HCT116 (cell line): ENCODE results near the gene GJD3. TPM values are rescaled to one million over a fixed set of nuclear protein-coding genes. Genes with fewer than 3 reads are reported as not detected.

Experiments
- ATAC-seq: fragments of 200-7000 bp; cut with Tn5 transposase; 2 replicates; pipeline ENCODE4 v1.9.1; 2020; ENCODE audit warnings: mild to moderate bottlenecking, moderate library complexity
- BruUV-seq: library from RNA; stranded (reverse); fragments of 400-500 nt; replicated peaks from 2 replicates; lab custom pipeline; 2021; lab: Mats Ljungman, UMichigan
- CTCF ChIA-PET: fragments of 300-600 bp; sonication (Branson Sonifier 250); formaldehyde crosslinking; loops from one replicate; lab custom pipeline; 2021; ENCODE audit warnings: antibody characterized with exemption; lab: Charles Lee
- POLR2A ChIA-PET: fragments of 300-600, 350-600 bp; sonication (Branson Sonifier 250); formaldehyde crosslinking; loops from one replicate; lab custom pipeline; 2021; ENCODE audit warnings: antibody characterized with exemption; lab: Charles Lee
- RAD21 ChIA-PET, 2 experiments: fragments of 300-600 bp; sonication (Branson Sonifier 250); formaldehyde crosslinking; loops; one replicate each; lab custom pipeline; 2023; ENCODE audit warnings: low total read pairs in 2 of 2; ENCODE audit not compliant: uncharacterized antibody in 2 of 2, unreplicated experiment in 2 of 2, low non-redundant PET in 1 of 2; lab: Charles Lee
- DNase-seq: peaks from one replicate; pipeline ENCODE4 v3.0.0-alpha.2; 2010; ENCODE audit warnings: low read depth, low spot score
- H2AFZ ChIP-seq: fragments of 200-600 bp; shearing (Covaris generic), sonication (generic); 2 replicates; pipeline ENCODE4 v1.6.1; 2017; ENCODE audit warnings: low read depth, mixed run types, mixed read lengths, antibody characterized with exemption, low read length; ENCODE audit not compliant: poor library complexity, severe bottlenecking
- H3K27ac ChIP-seq: 2 replicates; pipeline ENCODE4 v1.5.1; 2012; ENCODE audit warnings: low read depth, low read length
- H3K27me3 ChIP-seq: fragments of 200-600 bp; sonication (generic); 2 replicates; pipeline ENCODE4 v1.6.1; 2016; ENCODE audit warnings: mixed run types, low read length, mixed read lengths; ENCODE audit not compliant: insufficient read depth
- H3K36me3 ChIP-seq, 2 experiments: fragments of 200-500 bp in 1 of 2; fragments of 200-600 bp in 1 of 2; sonication (Bioruptor generic) in 1 of 2; sonication (generic) in 1 of 2; 2 replicates each; pipeline versions ENCODE4 v1.5.1 to v1.6.1; 2014 to 2016; ENCODE audit warnings: low read length in 2 of 2, inconsistent platforms in 1 of 2, mixed read lengths in 1 of 2, mixed run types in 1 of 2; ENCODE audit not compliant: insufficient read depth in 2 of 2, control insufficient read depth in 1 of 2
- H3K4me1 ChIP-seq, 2 experiments: fragments of 200-600 bp in 1 of 2; sonication (generic) in 1 of 2; 2 replicates each; pipeline versions ENCODE4 v1.5.1 to v1.6.1; 2012 to 2017; ENCODE audit warnings: low read length in 2 of 2, inconsistent platforms in 1 of 2, mild to moderate bottlenecking in 1 of 2, mixed read lengths in 1 of 2, mixed run types in 1 of 2, moderate library complexity in 1 of 2; ENCODE audit not compliant: insufficient read depth in 2 of 2, control insufficient read depth in 1 of 2
- H3K4me2 ChIP-seq: fragments of 200-600 bp; sonication (generic); 2 replicates; pipeline ENCODE4 v1.6.1; 2017; ENCODE audit warnings: mixed run types, low read length, mixed read lengths
- H3K4me3 ChIP-seq, 2 experiments: fragments of 200-600 bp in 1 of 2; sonication (generic) in 1 of 2; replicated peaks in 1 of 2; 2 replicates each; pipeline ENCODE4 v1.5.1; 2011 to 2016; ENCODE audit warnings: low read length in 2 of 2, control low read depth in 1 of 2, low read depth in 1 of 2, mild to moderate bottlenecking in 1 of 2, mixed read lengths in 1 of 2, mixed run types in 1 of 2
- H3K79me2 ChIP-seq: fragments of 200-600 bp; sonication (generic); 2 replicates; pipeline ENCODE4 v1.6.1; 2017; ENCODE audit warnings: mild to moderate bottlenecking, mixed run types, low read length, moderate library complexity, mixed read lengths; ENCODE audit not compliant: insufficient read depth
- H3K9ac ChIP-seq: fragments of 200-600 bp; sonication (generic); 2 replicates; pipeline ENCODE4 v1.6.1; 2016; ENCODE audit warnings: low read length, mixed read lengths
- H3K9me2 ChIP-seq: fragments of 200-600 bp; sonication (generic), shearing (Covaris generic); 2 replicates; pipeline ENCODE4 v1.6.1; 2017; ENCODE audit warnings: mixed run types, mild to moderate bottlenecking, moderate library complexity; ENCODE audit not compliant: insufficient read depth
- H3K9me3 ChIP-seq, 2 experiments: fragments of 200-500 bp in 1 of 2; fragments of 200-600 bp in 1 of 2; sonication (Bioruptor generic) in 1 of 2; sonication (generic) in 1 of 2; 2 replicates each; pipeline ENCODE4 v1.6.1; 2014 to 2017; ENCODE audit warnings: low read length in 2 of 2, mixed read lengths in 2 of 2, inconsistent platforms in 1 of 2, low read depth in 1 of 2, mild to moderate bottlenecking in 1 of 2, mixed run types in 1 of 2, moderate library complexity in 1 of 2; ENCODE audit not compliant: control insufficient read depth in 1 of 2, insufficient read depth in 1 of 2
- H4K20me1 ChIP-seq: fragments of 200-600 bp; sonication (generic), shearing (Covaris generic); 2 replicates; pipeline ENCODE4 v1.6.1; 2017; ENCODE audit warnings: mixed run types, mild to moderate bottlenecking, moderate library complexity; ENCODE audit not compliant: insufficient read depth
- CBX3 ChIP-seq: IDR thresholded peaks from 2 replicates; pipeline ENCODE4 v1.6.1; 2012; ENCODE audit warnings: low read depth
- ELF1 ChIP-seq: IDR thresholded peaks from 2 replicates; pipeline ENCODE4 v1.6.1; 2012; ENCODE audit warnings: low read depth, borderline replicate concordance
- EZH2phosphoT487 ChIP-seq: fragments of 200-600 bp; IDR thresholded peaks from 2 replicates; pipeline ENCODE4 v1.6.1; 2018; ENCODE audit warnings: antibody characterized with exemption, borderline replicate concordance
- FOSL1 ChIP-seq: IDR thresholded peaks from 2 replicates; pipeline ENCODE4 v1.6.1; 2012; ENCODE audit warnings: low read depth
- JUND ChIP-seq: IDR thresholded peaks from 2 replicates; pipeline ENCODE4 v1.6.1; 2012
- POLR2A ChIP-seq: IDR thresholded peaks from 2 replicates; pipeline ENCODE4 v1.7.0; 2011; ENCODE audit warnings: borderline replicate concordance; ENCODE audit not compliant: insufficient read depth, insufficient read length; ENCODE audit errors: extremely low read depth
- POLR2AphosphoS5 ChIP-seq: IDR thresholded peaks from 2 replicates; pipeline ENCODE4 v1.6.1; 2011; ENCODE audit warnings: mild to moderate bottlenecking, low read depth, low read length, moderate library complexity
- RAD21 ChIP-seq: IDR thresholded peaks from 2 replicates; pipeline ENCODE4 v1.6.1; 2012; ENCODE audit warnings: low read depth, mild to moderate bottlenecking
- SIN3A ChIP-seq: IDR thresholded peaks from 2 replicates; pipeline ENCODE4 v1.6.1; 2012; ENCODE audit warnings: low read depth
- SP1 ChIP-seq: IDR thresholded peaks from 2 replicates; pipeline ENCODE4 v1.6.1; 2012; ENCODE audit warnings: low read depth
- SRF ChIP-seq: IDR thresholded peaks from 2 replicates; pipeline ENCODE4 v1.6.1; 2012; ENCODE audit warnings: low read depth
- TCF7L2 ChIP-seq: IDR thresholded peaks from 2 replicates; pipeline ENCODE4 v1.7.0; 2011; ENCODE audit warnings: borderline replicate concordance, inconsistent platforms; ENCODE audit not compliant: insufficient read depth, insufficient read length; ENCODE audit errors: extremely low read depth
- YY1 ChIP-seq: IDR thresholded peaks from 2 replicates; pipeline ENCODE4 v1.6.1; 2011; ENCODE audit warnings: low read length, low read depth, moderate library complexity, mild to moderate bottlenecking; ENCODE audit not compliant: insufficient replicate concordance; ENCODE audit errors: extremely low read depth
- ZFX ChIP-seq: fragments of 450-650 bp; IDR thresholded peaks from 2 replicates; pipeline ENCODE4 v1.6.1; 2017
- ZNF274 ChIP-seq: fragments of 200-500 bp; sonication (Bioruptor generic); IDR thresholded peaks from 2 replicates; pipeline ENCODE4 v1.6.1; 2014; ENCODE audit warnings: mild to moderate bottlenecking, low read depth, low read length, inconsistent platforms
- intact Hi-C: fragments of 100-400 bp; cut with micrococcal nuclease; formaldehyde crosslinking; loops from 2 replicates; pipeline ENCODE4 v1.10.0; 2022
- total RNA-seq: library from RNA; stranded (reverse); gene quantifications from one replicate; pipeline ENCODE4 v1.2.1, GENCODE V29; 2021; ENCODE audit not compliant: unreplicated experiment
- TF ChIP-seq, protein P1 (sequence below): IDR thresholded peaks from 2 replicates; pipeline ENCODE4 v1.6.1; 2012; ENCODE audit warnings: low read depth
- TF ChIP-seq, protein P2 (sequence below), 3 experiments: fragments of 200-600 bp in 1 of 3; sonication (generic) in 1 of 3; IDR thresholded peaks in 2 of 3; conservative IDR thresholded peaks in 1 of 3; 2 replicates each; pipeline ENCODE4 v1.5.1; 2012 to 2017; ENCODE audit warnings: low read depth in 2 of 3, low read length in 2 of 3, antibody characterized with exemption in 1 of 3, borderline replicate concordance in 1 of 3, control low read depth in 1 of 3, mild to moderate bottlenecking in 1 of 3, mixed read lengths in 1 of 3, mixed run types in 1 of 3, moderate library complexity in 1 of 3; ENCODE audit not compliant: insufficient read depth in 1 of 3
- TF ChIP-seq, protein P3 (sequence below): IDR thresholded peaks from 2 replicates; pipeline ENCODE4 v1.6.1; 2012
- TF ChIP-seq, protein P4 (sequence below): IDR thresholded peaks from 2 replicates; pipeline ENCODE4 v1.6.1; 2011; ENCODE audit warnings: mild to moderate bottlenecking, low read length, moderate library complexity; ENCODE audit not compliant: insufficient replicate concordance; ENCODE audit errors: extremely low read depth

GJD3 gene
- total RNA-seq, 1 experiment from 2014 or later = not detected

DNA sequence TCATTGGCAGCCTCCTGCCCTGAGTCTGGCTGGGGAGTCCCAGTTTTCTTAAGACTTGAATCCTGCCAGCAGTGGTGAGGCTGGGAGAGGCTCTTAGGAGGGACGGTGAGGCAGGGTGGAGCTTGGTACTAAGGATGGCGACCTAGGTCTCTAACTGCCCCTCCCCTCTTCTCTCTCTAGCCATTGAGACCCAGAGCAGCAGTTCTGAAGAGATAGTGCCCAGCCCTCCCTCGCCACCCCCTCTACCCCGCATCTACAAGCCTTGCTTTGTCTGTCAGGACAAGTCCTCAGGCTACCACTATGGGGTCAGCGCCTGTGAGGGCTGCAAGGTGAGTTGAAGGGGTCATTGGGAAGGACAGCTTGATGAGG is 16.4 kb downstream of the GJD3 start:
- ChIA-PET POLR2A (no interaction called here), RAD21 (interaction anchor here in 1 of 2 experiments (1.0 kb wide), 1 partner anchor 78 kb away, joined by 3 read pairs; no protein-coding TSS in a partner anchor), CTCF (no interaction called here)
- no TSS peak for BruUV-seq
- peaks cover 0 to 15% of the 10 kb centered on the region in 2 experiments; a peak in 3 of 4 replicates for H3K36me3 ChIP-seq
- peaks cover 46% of the 10 kb centered on the region; the same call in 1 of the 2 replicates for H3K79me2 ChIP-seq
- H3K9me3 ChIP-seq = no peaks in the 10 kb centered on the region
- no peaks in the 10 kb centered on the region for H4K20me1 ChIP-seq
- no peaks in the 10 kb centered on the region for H3K27me3 ChIP-seq
- TF ChIP-seq, protein P1, sequence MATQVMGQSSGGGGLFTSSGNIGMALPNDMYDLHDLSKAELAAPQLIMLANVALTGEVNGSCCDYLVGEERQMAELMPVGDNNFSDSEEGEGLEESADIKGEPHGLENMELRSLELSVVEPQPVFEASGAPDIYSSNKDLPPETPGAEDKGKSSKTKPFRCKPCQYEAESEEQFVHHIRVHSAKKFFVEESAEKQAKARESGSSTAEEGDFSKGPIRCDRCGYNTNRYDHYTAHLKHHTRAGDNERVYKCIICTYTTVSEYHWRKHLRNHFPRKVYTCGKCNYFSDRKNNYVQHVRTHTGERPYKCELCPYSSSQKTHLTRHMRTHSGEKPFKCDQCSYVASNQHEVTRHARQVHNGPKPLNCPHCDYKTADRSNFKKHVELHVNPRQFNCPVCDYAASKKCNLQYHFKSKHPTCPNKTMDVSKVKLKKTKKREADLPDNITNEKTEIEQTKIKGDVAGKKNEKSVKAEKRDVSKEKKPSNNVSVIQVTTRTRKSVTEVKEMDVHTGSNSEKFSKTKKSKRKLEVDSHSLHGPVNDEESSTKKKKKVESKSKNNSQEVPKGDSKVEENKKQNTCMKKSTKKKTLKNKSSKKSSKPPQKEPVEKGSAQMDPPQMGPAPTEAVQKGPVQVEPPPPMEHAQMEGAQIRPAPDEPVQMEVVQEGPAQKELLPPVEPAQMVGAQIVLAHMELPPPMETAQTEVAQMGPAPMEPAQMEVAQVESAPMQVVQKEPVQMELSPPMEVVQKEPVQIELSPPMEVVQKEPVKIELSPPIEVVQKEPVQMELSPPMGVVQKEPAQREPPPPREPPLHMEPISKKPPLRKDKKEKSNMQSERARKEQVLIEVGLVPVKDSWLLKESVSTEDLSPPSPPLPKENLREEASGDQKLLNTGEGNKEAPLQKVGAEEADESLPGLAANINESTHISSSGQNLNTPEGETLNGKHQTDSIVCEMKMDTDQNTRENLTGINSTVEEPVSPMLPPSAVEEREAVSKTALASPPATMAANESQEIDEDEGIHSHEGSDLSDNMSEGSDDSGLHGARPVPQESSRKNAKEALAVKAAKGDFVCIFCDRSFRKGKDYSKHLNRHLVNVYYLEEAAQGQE = no peak
- TF ChIP-seq CBX3 (no peak), ELF1 (no peak), TCF7L2 (no peak), YY1 (no peak), POLR2A (no peak), RAD21 (no peak), SRF (no peak), SP1 (no peak), ZNF274 (no peak), JUND (no peak), ZFX (no peak), SIN3A (no peak), POLR2AphosphoS5 (no peak), FOSL1 (no peak), EZH2phosphoT487 (no peak)
- TF ChIP-seq, protein P2, sequence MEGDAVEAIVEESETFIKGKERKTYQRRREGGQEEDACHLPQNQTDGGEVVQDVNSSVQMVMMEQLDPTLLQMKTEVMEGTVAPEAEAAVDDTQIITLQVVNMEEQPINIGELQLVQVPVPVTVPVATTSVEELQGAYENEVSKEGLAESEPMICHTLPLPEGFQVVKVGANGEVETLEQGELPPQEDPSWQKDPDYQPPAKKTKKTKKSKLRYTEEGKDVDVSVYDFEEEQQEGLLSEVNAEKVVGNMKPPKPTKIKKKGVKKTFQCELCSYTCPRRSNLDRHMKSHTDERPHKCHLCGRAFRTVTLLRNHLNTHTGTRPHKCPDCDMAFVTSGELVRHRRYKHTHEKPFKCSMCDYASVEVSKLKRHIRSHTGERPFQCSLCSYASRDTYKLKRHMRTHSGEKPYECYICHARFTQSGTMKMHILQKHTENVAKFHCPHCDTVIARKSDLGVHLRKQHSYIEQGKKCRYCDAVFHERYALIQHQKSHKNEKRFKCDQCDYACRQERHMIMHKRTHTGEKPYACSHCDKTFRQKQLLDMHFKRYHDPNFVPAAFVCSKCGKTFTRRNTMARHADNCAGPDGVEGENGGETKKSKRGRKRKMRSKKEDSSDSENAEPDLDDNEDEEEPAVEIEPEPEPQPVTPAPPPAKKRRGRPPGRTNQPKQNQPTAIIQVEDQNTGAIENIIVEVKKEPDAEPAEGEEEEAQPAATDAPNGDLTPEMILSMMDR (IDR thresholded peaks at IDR 0.05 in 2 of 3, conservative IDR thresholded peaks at IDR 0.05 in 1 of 3; ENCODE audit: borderline replicate concordance in 1 of 3, insufficient read depth in 1 of 3, low read depth in 2 of 3, low read length in 2 of 3) = no peak
- TF ChIP-seq, protein P3, sequence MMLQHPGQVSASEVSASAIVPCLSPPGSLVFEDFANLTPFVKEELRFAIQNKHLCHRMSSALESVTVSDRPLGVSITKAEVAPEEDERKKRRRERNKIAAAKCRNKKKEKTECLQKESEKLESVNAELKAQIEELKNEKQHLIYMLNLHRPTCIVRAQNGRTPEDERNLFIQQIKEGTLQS = no peak
- TF ChIP-seq, protein P4, sequence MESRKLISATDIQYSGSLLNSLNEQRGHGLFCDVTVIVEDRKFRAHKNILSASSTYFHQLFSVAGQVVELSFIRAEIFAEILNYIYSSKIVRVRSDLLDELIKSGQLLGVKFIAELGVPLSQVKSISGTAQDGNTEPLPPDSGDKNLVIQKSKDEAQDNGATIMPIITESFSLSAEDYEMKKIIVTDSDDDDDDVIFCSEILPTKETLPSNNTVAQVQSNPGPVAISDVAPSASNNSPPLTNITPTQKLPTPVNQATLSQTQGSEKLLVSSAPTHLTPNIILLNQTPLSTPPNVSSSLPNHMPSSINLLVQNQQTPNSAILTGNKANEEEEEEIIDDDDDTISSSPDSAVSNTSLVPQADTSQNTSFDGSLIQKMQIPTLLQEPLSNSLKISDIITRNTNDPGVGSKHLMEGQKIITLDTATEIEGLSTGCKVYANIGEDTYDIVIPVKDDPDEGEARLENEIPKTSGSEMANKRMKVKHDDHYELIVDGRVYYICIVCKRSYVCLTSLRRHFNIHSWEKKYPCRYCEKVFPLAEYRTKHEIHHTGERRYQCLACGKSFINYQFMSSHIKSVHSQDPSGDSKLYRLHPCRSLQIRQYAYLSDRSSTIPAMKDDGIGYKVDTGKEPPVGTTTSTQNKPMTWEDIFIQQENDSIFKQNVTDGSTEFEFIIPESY = no peak
- H3K27ac ChIP-seq = no peak overlapping the region
- intact Hi-C loops = no loop called here
- H2AFZ ChIP-seq = no peak overlapping the region
- no peak overlapping the region for H3K4me3 ChIP-seq
- ATAC-seq (no peak), DNase-seq (no peak)
- H3K4me2 ChIP-seq = no peak overlapping the region
- no peaks in the 10 kb centered on the region for H3K9me2 ChIP-seq
- H3K9ac ChIP-seq = no peak overlapping the region
- H3K4me1 ChIP-seq = peaks cover 16 to 31% of the 10 kb centered on the region in 2 experiments
